Mammary epithelial cell (primary cell): ENCODE results near the gene KCNG2.

Experiments
- CTCF ChIP-seq, 2 donors: IDR thresholded peaks in 1 of 2; conservative IDR thresholded peaks in 1 of 2; 2 replicates each; pipeline ENCODE4 v1.5.1; 2011 to 2012; ENCODE audit warnings: inconsistent platforms in 2 of 2, low read length in 2 of 2, mild to moderate bottlenecking in 2 of 2, control low read depth in 1 of 2, low read depth in 1 of 2; ENCODE audit not compliant: insufficient read depth in 1 of 2; ENCODE audit errors: extremely low read depth in 1 of 2
- EZH2 ChIP-seq: IDR thresholded peaks from 2 replicates; pipeline ENCODE4 v1.6.1; 2012; ENCODE audit warnings: low read length, inconsistent platforms, borderline replicate concordance

- TF ChIP-seq CTCF (conservative IDR thresholded peaks at IDR 0.05 in 1 of 2, IDR thresholded peaks at IDR 0.05 in 1 of 2; ENCODE audit: extremely low read depth in 1 of 2, insufficient read depth in 1 of 2, low read depth in 1 of 2, low read length in 2 of 2) (no peak), EZH2 (no peak)
Measured at GRCh38 chr18:79853993-79854364, 56.2 kb downstream of the KCNG2 start.
